SKM-1 (cell line): Measurements from ENCODE around the gene GBF1.

Experiments
- DNase-seq: peaks from one replicate; lab custom pipeline; 2025; ENCODE audit not compliant: unreplicated experiment; lab: John Stamatoyannopoulos, UW

The GBF1 gene

DNA sequence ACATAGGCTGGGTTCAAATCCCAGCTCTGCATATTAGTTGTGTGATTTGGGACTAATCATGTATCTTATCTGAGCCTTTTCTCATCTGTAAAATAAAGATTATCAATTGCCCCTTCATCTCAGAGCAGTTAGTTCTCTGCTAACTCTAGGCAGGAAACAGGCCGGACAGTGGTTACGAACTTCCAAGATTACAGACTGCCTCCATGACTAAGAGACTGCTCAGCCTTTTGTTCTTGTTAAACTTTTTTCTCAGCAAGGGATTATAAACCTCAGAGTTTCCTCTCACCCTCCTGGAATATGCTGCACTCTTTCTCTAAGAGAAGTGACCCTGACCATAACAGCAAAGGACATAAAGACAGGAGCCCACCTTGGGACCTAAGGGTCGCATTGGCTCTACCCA, 97.6 kb downstream of the GBF1 start:
- no peak for DNase-seq

DNA sequence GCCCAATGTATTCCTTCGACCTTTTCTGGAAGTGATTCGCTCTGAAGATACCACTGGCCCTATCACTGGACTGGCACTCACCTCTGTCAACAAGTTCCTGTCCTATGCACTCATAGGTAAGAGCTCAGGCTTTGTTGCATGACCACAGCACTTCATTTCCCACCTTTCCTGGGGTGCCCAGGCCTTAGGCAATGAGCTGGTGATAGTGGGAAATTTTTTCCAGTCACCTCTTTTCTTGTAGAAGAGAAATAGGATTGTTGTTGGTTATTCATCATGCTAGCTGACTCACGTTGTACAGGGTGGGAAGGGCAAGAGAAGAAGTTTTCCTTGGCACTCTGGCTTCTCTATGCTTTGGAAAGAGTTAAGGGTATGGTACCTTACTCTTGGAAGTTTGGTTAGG, 98.7 kb downstream of the GBF1 start:
- DNase-seq, result no peak

- DNase-seq, result no peak
Measured at GRCh38 chr10:102347236-102347828, 102.0 kb downstream of the GBF1 start.

DNA sequence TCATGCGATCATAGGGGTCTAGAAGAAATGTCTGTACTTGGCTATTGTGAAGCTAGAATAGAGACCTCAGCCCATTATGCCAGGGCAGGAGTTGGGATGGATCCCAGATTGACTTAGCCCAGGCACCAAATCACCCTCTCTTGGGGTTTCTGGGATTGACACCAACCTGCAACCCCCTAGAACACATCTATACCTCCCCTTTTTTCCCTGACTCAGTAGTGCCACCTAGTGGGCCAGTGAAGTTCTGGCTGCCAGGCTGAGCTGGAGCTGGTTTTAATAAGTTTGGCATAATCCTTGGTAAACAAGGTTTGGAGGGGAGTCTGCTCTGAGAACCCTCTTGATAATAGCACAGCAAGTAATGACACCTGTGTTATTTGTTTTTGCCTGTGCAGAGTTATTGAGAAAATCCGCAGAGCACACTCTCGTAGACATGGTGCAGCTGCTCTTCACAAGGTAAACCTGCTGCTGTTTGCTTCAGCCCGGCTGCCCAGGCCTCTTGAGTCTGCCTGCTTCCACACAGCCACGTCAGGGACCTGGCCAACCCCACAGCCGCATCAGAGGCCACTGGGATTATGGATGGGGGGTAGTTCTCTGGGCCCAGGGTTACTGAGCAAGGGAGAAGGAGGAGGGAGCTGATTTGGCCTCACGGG, 106.9 kb downstream of the GBF1 start:
- peak; percentile 15 for DNase-seq

- DNase-seq, result no peak
Measured at GRCh38 chr10:102354451-102354850, 109.1 kb downstream of the GBF1 start.

GRCh38 chr10:102358712-102359382, 113.5 kb downstream of the GBF1 start:
- no peak for DNase-seq

DNA sequence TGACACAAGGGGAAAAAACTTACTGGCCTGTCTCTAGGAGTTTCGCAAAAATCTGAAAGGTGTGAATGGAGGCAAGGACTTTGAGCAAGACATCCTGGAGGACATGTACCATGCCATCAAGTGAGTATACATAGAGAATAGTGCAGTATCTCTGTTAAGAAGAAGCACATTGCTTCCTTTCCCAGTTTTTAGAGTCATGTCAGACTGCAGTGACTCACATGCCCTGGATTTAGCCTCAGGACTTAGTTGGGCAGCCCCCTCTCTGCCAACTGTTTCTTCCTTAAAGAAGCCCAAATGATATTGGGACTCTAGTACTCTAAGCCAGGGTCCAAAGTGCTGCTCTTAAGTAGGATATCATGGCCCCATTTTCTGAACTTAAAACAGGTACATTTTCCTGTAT, 122.1 kb downstream of the GBF1 start:
- no peak for DNase-seq

GRCh38 chr10:102368077-102368476, 122.7 kb downstream of the GBF1 start:
- DNase-seq, result no peak

DNA sequence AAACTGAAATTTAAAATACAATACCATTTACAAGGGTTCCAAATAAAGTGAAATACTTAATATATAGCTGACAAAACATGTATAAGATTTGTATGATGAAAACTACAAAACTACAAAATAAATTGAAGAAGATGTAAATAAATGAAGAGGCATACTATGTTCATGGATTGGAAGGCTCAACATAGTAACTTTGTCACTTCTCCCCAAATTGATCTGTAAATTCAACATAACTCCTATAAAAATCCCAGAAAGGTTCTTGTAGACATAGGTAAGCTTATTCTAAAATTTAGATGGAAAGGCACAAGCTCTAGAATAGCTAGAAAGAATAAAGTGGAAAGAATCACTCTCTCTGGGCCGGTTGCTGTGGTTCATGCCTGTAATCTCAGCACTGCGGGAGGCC, 126.0 kb downstream of the GBF1 start:
- no peak for DNase-seq

DNA sequence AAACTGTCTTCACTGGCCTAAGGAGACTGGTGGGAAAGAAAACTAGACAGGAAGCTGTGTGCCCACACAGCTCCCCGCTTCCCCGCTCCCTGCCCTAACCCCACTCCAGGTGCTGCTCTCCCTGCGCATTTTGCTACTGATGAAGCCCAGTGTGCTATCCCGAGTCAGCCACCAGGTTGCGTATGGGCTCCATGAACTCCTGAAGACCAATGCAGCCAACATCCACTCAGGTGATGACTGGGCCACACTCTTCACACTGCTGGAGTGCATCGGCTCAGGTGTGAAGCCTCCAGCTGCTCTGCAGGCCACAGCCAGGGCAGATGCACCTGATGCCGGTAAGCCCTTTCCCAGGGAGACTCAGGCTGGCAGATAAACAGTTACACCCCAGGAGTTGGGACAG, 129.9 kb downstream of the GBF1 start:
- no peak for DNase-seq

- no peak for DNase-seq
Measured at GRCh38 chr10:102375867-102376266, 130.5 kb downstream of the GBF1 start.

GRCh38 chr10:102376901-102377300, 131.6 kb downstream of the GBF1 start:
- no peak for DNase-seq

- no peak for DNase-seq
Measured at GRCh38 chr10:102379383-102379782, 134.1 kb downstream of the GBF1 start.

DNA sequence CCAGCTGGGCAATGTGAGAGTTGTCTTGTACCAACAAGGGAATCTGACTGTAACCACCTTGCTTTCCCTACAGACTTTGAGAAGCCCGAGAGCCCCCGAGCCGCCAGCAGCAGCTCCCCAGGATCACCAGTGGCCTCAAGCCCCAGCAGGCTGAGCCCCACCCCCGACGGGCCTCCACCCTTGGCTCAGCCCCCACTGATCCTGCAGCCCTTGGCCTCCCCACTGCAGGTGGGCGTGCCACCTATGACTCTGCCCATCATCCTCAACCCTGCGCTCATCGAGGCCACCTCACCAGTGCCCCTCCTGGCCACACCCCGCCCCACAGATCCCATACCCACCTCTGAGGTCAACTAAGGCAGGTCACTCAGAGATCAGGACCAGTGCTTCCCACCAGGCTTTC, 136.7 kb downstream of the GBF1 start:
- DNase-seq, result no peak

- DNase-seq, result no peak
Measured at GRCh38 chr10:102382871-102383270, 137.5 kb downstream of the GBF1 start.

DNA sequence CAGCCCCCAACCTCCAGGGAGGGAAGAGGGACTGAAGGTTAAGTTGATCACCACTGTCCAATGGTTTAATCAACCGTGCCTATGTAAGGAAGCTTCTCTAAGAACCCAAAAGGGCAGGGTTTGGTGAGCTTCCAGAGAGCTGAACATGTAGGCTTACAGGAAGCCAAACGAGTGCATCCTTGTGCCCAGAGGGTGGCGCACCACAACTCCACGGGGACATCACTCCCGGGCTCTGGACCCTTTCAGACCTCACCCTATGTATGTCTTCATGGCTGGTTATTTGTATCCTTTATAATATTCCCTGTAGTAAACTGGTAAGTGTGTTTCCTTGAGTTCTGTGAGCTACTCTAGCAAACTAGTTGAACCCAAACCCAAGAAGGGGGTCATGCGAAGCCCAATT, 138.7 kb downstream of the GBF1 start:
- no peak for DNase-seq

DNA sequence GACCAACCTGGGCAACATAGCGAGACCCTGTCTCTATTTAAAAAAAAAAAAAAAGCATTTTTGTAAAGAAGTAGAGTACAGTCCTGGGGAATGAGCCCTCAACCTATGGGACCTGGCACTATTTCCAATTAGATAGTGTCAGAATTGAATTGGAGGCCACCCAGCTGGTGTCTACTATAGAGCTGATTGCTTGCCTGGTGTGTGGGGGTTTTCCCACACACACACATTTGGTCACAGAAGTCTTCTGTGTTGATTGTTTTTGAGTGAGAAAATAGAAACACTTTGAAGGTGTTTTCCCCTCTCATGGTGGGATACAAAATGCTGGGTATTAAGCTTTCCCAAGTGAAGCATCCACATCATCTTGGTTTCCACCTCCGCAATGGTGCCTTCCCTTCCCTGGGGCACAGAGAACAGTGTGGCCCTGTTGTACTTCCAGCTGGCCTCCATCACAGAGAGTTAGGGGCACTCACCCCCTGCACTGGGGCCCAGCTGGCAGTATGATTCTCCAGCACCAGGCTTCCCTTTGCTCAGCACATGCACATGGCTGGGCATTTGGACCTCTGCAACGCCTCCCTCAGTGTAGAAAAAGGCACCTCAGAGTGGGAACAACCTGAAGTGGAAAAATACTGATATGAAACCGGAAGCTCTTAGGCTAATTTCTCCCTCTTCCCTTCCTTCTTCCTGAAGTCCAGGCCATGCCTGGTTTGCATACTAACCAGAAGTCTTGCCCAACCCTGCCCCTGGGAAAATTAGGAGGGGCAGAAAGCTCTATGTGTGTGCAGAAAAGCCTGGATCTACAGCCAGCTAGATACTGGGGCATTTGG, 139.5 kb downstream of the GBF1 start:
- DNase-seq, result peak; percentile 10

GRCh38 chr10:102389894-102390293, 144.6 kb downstream of the GBF1 start:
- no peak for DNase-seq

DNA sequence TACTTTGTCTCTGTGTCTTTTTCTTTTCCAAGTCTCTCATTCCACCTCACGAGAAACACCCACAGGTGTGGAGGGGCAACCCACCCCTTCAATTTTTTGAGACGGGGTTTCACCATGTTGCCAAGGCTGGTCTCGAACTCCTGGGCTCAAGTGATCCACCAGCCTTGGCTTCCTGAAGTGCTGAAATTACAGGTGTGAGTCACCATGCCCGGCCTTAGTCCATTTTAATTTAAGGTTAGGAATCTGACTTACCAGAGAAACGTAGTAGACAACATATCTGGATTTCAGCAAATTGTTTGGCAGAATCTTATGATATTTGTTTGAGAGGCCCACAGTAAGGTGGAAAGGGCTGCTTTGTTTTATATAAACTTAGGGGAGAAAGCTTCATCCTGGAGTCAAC, 147.0 kb downstream of the GBF1 start:
- DNase-seq, result no peak

GRCh38 chr10:102393411-102394078, 148.2 kb downstream of the GBF1 start:
- no peak for DNase-seq
